ENCODE results near the gene TCFL5.

TCFL5 gene

GRCh38 chr20:62811720-62812119, 49.9 kb downstream of the TCFL5 start:
- DNase-seq (ENCODE audit: low read depth) = no peak

GRCh38 chr20:62811320-62811719, 50.3 kb downstream of the TCFL5 start:
- DNase-seq (ENCODE audit: low read depth) = no peak

GRCh38 chr20:62809530-62810428, 51.8 kb downstream of the TCFL5 start:
- no peak for DNase-seq (ENCODE audit: low read depth)

GRCh38 chr20:62808211-62808865, 53.3 kb downstream of the TCFL5 start:
- DNase-seq (ENCODE audit: low read depth) = peak; percentile 65

GRCh38 chr20:62807444-62808210, 54.0 kb downstream of the TCFL5 start:
- no peak for DNase-seq (ENCODE audit: low read depth)

GRCh38 chr20:62806383-62807050, 55.1 kb downstream of the TCFL5 start:
- no peak for DNase-seq (ENCODE audit: low read depth)

GRCh38 chr20:62805711-62806382, 55.8 kb downstream of the TCFL5 start:
- no peak for DNase-seq (ENCODE audit: low read depth)

GRCh38 chr20:62805155-62805710, 56.4 kb downstream of the TCFL5 start:
- DNase-seq (ENCODE audit: low read depth) = no peak

- DNase-seq (ENCODE audit: low read depth) = peak; percentile 57
Observed at GRCh38 chr20:62804627-62805154, 56.9 kb downstream of the TCFL5 start, which contains the start of gene OGFR. TSS of gene OGFR (plus strand) at chr20:62804835. CDS start at chr20:62804860, 25 bp downstream.

- no peak for DNase-seq (ENCODE audit: low read depth)
Observed at GRCh38 chr20:62804021-62804626, 57.5 kb downstream of the TCFL5 start.

- DNase-seq (ENCODE audit: low read depth) = no peak
Observed at GRCh38 chr20:62802026-62802712, 59.5 kb downstream of the TCFL5 start.

GRCh38 chr20:62801284-62802010, 60.2 kb downstream of the TCFL5 start:
- no peak for DNase-seq (ENCODE audit: low read depth)

GRCh38 chr20:62800314-62801259, 61.0 kb downstream of the TCFL5 start:
- DNase-seq (ENCODE audit: low read depth) = no peak

- no peak for DNase-seq (ENCODE audit: low read depth)
Observed at GRCh38 chr20:62799873-62800272, 61.7 kb downstream of the TCFL5 start.

GRCh38 chr20:62799459-62799858, 62.2 kb downstream of the TCFL5 start:
- no peak for DNase-seq (ENCODE audit: low read depth)

GRCh38 chr20:62799036-62799435, 62.6 kb downstream of the TCFL5 start:
- no peak for DNase-seq (ENCODE audit: low read depth)

- DNase-seq (ENCODE audit: low read depth) = no peak
Observed at GRCh38 chr20:62797671-62798532, 63.7 kb downstream of the TCFL5 start.

Data from stimulated activated CD8-positive, alpha-beta memory T cell treated with anti-CD3 and anti-CD28 coated beads, Interleukin-12 subunit alpha, Interleukin-12 subunit beta, amount 100 ng/mL, for 1 hour (primary cell).